GM18505 (cell line): ENCODE measurements around the gene KBTBD8.

Experiments used
- ATAC-seq: cut with Tn5 transposase; IDR thresholded peaks from one replicate; pipeline ENCODE4 v1.9.1; 2021; ENCODE audit not compliant: unreplicated experiment
- POLR2A ChIP-seq: IDR thresholded peaks from 4 replicates; pipeline ENCODE4 v1.6.1; 2011; ENCODE audit warnings: borderline replicate concordance; ENCODE audit not compliant: insufficient read depth, insufficient read length; ENCODE audit errors: extremely low read depth

Gene KBTBD8

GRCh38 chr3:67033079-67033478, 35.0 kb downstream of the KBTBD8 start:
- no peak for ATAC-seq
- TF ChIP-seq POLR2A: no peak

DNA sequence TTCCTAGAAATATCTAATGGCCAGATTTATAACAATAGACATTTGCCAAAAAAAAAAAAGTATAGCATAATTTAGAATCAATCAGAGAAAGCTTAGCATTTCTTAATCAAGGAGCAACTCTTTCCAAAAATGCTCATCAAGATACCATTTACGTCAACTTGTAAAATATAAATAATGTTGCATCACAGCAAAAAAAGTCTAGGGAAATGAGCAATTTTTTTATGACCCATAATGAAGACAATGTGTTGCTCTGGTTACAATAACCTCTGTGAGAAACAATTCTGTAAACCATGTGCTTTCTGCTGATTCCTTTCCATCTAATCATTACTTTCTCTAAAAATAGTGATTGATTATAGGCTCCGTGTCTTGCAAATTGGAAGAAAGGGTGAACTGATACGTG, 36.3 kb downstream of the KBTBD8 start:
- no peak for TF ChIP-seq POLR2A
- ATAC-seq: no peak

DNA sequence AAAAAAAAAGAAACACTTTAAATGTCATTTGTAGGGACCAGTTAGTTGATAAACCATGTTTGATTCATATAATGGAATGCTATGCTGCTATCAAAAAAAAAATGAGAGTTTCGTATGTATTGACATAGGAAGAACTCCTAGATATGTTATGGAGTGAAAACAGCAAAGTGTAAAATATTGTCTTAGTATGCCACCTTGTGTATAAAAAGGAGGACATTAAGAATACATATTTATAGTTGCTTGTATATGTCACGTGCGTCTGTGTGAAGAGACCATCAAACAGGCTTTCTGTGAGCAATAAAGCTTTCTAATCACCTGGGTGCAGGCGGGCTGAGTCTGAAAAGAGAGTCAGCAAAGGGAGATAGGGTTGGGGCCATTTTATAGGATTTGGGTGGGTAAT, 39.5 kb downstream of the KBTBD8 start:
- no peak for TF ChIP-seq POLR2A
- no peak for ATAC-seq

DNA sequence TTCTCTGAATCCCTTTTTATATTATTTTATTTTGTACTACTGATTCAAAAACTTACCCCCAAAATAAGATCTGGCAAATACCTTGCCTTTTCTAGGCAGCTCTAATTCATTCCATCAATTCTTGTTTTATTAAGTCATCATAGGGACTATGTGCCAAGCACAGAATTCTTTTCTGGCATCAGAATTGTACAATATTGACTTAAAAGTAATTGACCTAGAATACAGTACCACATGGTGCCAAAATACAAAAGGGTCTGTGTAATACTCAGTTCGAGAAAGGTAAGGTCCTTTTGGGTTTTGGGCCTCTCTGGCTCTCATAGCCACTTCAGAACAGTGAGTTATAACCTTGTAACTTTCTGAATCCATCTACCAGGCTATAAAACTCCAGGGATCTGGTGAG, 46.2 kb downstream of the KBTBD8 start:
- no peak for ATAC-seq
- no peak for TF ChIP-seq POLR2A

GRCh38 chr3:67044955-67045354, 46.8 kb downstream of the KBTBD8 start:
- no peak for ATAC-seq

GRCh38 chr3:67045711-67046465, 47.8 kb downstream of the KBTBD8 start:
- ATAC-seq: no peak
- no peak for TF ChIP-seq POLR2A

More at GRCh38 chr3:67044955-67045354, 46.8 kb downstream of the KBTBD8 start:
- TF ChIP-seq POLR2A: no peak

DNA sequence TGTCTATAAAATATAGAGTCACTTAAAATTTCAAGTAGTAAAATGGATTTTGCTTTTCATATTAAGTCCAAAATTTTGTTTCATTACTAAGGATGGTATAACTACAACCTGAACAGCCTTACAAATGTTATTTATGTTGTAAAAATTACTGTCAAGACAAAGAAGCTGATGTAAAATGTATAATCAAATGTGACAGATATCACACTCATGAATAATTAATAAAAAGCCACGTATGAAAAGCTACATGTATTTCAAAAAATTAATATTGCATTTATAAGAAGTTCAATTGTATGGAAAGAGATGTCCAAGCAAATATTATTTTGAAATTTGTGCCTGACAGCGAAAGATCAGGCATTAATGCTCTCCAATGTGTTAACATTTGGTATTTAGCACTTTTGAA, 48.9 kb downstream of the KBTBD8 start:
- ATAC-seq: no peak

DNA sequence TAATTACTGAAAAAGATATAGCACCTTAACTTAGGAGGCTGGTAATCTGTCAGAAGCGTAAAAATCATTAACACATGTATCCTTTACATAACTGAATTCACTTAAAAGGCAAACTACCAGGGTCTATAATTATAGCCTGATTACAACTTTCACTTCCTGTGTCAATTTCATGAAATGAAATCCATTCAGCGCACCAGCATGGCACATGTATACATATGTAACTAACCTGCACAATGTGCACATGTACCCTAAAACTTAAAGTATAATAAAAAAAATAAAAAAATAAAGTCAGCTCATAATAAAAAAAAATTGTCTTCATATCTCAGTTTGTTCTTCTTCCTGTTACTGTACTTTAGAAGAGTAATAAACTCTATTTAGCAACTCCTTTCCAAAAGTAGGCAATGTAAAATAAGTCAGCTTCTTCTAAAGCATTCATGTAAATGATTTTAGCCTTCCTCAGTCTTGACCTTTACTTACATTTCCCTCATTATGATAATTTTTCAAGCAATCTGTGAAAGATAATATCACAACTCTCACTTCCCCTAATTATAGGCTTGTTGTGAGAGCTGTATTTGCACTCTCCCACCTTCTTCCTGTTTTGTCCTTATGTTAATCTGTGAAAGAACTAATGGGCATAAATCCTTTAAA, 50.1 kb downstream of the KBTBD8 start:
- peak; percentile 91 for ATAC-seq
- TF ChIP-seq POLR2A: no peak

More for the DNA sequence above, 48.9 kb downstream of the KBTBD8 start:
- TF ChIP-seq POLR2A: no peak

DNA sequence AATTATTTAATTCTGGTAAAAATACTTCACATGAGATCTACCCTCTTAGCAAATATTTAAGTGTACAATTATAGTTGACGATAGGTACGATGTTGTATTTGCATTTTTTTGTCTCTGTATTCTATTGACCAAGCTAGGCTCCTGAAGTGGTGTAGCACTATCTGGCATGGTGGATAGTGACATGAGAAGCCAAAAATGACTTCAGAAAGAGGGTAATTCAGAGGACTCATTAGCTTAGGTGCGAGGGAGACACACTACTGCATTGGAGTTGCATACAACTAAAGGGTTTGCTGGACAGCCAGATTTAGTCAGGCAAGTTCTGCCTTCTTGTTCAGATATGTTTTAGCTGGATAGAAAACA, 50.6 kb downstream of the KBTBD8 start:
- no peak for TF ChIP-seq POLR2A
- peak; percentile 57 for ATAC-seq

GRCh38 chr3:67059443-67059842, 61.3 kb downstream of the KBTBD8 start:
- ATAC-seq: no peak
- TF ChIP-seq POLR2A: no peak
